Trophoblast cell (in vitro differentiated cells and primary cell): ENCODE data around the gene CNKSR1.

Source experiments
- DNase-seq, 2 donors: peaks; one replicate each; pipeline ENCODE4 v3.0.0-alpha.2; 2016
- H2AFZ ChIP-seq: 2 replicates; pipeline ENCODE4 v1.6.1; 2013; ENCODE audit warnings: low read length, moderate library complexity, mild to moderate bottlenecking; ENCODE audit not compliant: insufficient read depth, poor library complexity
- H2AK5ac ChIP-seq: 2 replicates; pipeline ENCODE4 v1.6.1; 2013; ENCODE audit warnings: mild to moderate bottlenecking, low read length
- H2BK120ac ChIP-seq: 2 replicates; pipeline ENCODE4 v1.6.1; 2013; ENCODE audit warnings: low read length, mild to moderate bottlenecking, moderate library complexity; ENCODE audit not compliant: insufficient read depth, poor library complexity
- H2BK12ac ChIP-seq: 2 replicates; pipeline ENCODE4 v1.6.1; 2013; ENCODE audit warnings: mild to moderate bottlenecking, low read length, moderate library complexity
- H2BK5ac ChIP-seq: 2 replicates; pipeline ENCODE4 v1.6.1; 2013; ENCODE audit warnings: low read length, low read depth, moderate library complexity, mild to moderate bottlenecking; ENCODE audit not compliant: poor library complexity
- H3K14ac ChIP-seq: 2 replicates; pipeline ENCODE4 v1.6.1; 2013; ENCODE audit warnings: mild to moderate bottlenecking, low read length
- H3K18ac ChIP-seq: 2 replicates; pipeline ENCODE4 v1.6.1; 2013; ENCODE audit warnings: mild to moderate bottlenecking, low read length
- H3K23ac ChIP-seq: 2 replicates; pipeline ENCODE4 v1.6.1; 2013; ENCODE audit warnings: low read length
- H3K27ac ChIP-seq: 2 replicates; pipeline ENCODE4 v1.5.1; 2013; ENCODE audit warnings: low read depth, mild to moderate bottlenecking, inconsistent platforms, low read length, moderate library complexity
- H3K27me3 ChIP-seq: 2 replicates; pipeline ENCODE4 v1.6.1; 2013; ENCODE audit warnings: inconsistent platforms, mild to moderate bottlenecking, low read length, moderate library complexity; ENCODE audit not compliant: insufficient read depth
- H3K36me3 ChIP-seq, 2 experiments: 1 replicate in 1 of 2; 2 replicates in 1 of 2; pipeline ENCODE4 v1.6.1; 2013; ENCODE audit warnings: low read length in 2 of 2, mild to moderate bottlenecking in 2 of 2, moderate library complexity in 1 of 2; ENCODE audit not compliant: insufficient read depth in 2 of 2, control insufficient read depth in 1 of 2
- H3K4ac ChIP-seq: 2 replicates; pipeline ENCODE4 v1.6.1; 2013; ENCODE audit warnings: low read depth, mild to moderate bottlenecking, low read length, moderate library complexity
- H3K4me1 ChIP-seq, 2 experiments: 1 replicate in 1 of 2; 2 replicates in 1 of 2; pipeline ENCODE4 v1.6.1; 2013; ENCODE audit warnings: low read length in 2 of 2, mild to moderate bottlenecking in 2 of 2, moderate library complexity in 1 of 2; ENCODE audit not compliant: insufficient read depth in 2 of 2, control insufficient read depth in 1 of 2
- H3K4me2 ChIP-seq: 2 replicates; pipeline ENCODE4 v1.6.1; 2013; ENCODE audit warnings: inconsistent platforms, mild to moderate bottlenecking, low read length, moderate library complexity
- H3K4me3 ChIP-seq: 2 replicates; pipeline ENCODE4 v1.5.1; 2013; ENCODE audit warnings: mild to moderate bottlenecking, low read depth, low read length, inconsistent platforms
- H3K79me1 ChIP-seq: one replicate; pipeline ENCODE4 v1.6.1; 2013; ENCODE audit warnings: low read length
- H3K79me2 ChIP-seq: 2 replicates; pipeline ENCODE4 v1.6.1; 2013; ENCODE audit warnings: low read length, mild to moderate bottlenecking; ENCODE audit not compliant: control insufficient read depth, insufficient read depth, poor library complexity
- H3K9ac ChIP-seq: 2 replicates; pipeline ENCODE4 v1.6.1; 2013; ENCODE audit warnings: mild to moderate bottlenecking, low read length
- H3K9me3 ChIP-seq: 2 replicates; pipeline ENCODE4 v1.6.1; 2013; ENCODE audit warnings: low read depth, mild to moderate bottlenecking, control low read depth, inconsistent platforms, low read length; ENCODE audit not compliant: insufficient read depth
- H4K12ac ChIP-seq: 2 replicates; pipeline ENCODE4 v1.6.1; 2013; ENCODE audit warnings: low read depth, mild to moderate bottlenecking, low read length, moderate library complexity
- H4K8ac ChIP-seq: 2 replicates; pipeline ENCODE4 v1.6.1; 2013; ENCODE audit warnings: low read depth, mild to moderate bottlenecking, low read length, moderate library complexity
- H4K91ac ChIP-seq: one replicate; pipeline ENCODE4 v1.6.1; 2013; ENCODE audit warnings: low read depth, mild to moderate bottlenecking, low read length, moderate library complexity
- WGBS: extraction: QIAGEN DNeasy Blood & Tissue Kit; methylation state at CpG from one replicate; pipeline ENCODE4 v1.1.7; 2013; ENCODE audit warnings: missing lambda C conversion rate; ENCODE audit not compliant: insufficient read length, insufficient coverage; ENCODE audit errors: extremely low coverage; 5-methylcytosine and 5-hydroxymethylcytosine counted together

Gene CNKSR1

GRCh38 chr1:26181586-26182382 is 4.5 kb downstream of the CNKSR1 start:
- H4K12ac ChIP-seq: no peak overlapping the region

DNA sequence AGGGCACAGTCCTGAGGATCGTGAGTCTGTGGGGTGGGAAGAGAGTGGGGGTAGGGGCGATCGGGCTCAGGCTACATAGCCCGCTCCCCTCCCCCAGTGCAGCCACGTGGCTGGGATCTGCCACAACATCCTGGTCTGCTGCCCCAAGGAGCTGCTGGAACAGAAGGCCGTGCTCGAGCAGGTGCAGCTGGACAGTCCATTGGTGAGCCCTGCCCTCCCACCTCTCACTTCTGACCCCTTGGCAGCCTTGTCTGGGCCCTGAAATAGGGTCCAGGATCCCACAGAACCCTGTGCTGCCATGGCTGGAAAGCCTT is 5.0 kb downstream of the CNKSR1 start:
- Histone ChIP-seq H3K36me3 (peaks cover 37 to 43% of the 10 kb centered on the region in 2 experiments), H3K9me3 (peaks cover 1% of the 10 kb centered on the region), H3K4me3 (no peak overlapping the region), H3K79me2 (no peaks in the 10 kb centered on the region), H2AFZ (no peak overlapping the region), H2AK5ac (no peak overlapping the region), H4K12ac (no peak overlapping the region), H2BK12ac (no peak overlapping the region), H3K14ac (no peak overlapping the region), H4K8ac (no peak overlapping the region), H3K4ac (no peak overlapping the region), H2BK120ac (no peak overlapping the region), H3K18ac (no peak overlapping the region), H2BK5ac (no peak overlapping the region), H3K9ac (no peak overlapping the region), H3K4me2 (no peak overlapping the region), H3K27ac (no peak overlapping the region), H3K23ac (no peak overlapping the region), H3K4me1 (peaks cover 6 to 10% of the 10 kb centered on the region in 2 experiments), H3K79me1 (peaks cover 3% of the 10 kb centered on the region), H4K91ac (no peak overlapping the region), H3K27me3 (no peaks in the 10 kb centered on the region)
- WGBS: no CpG with 5 or more reads among the region's 7 CpGs
- DNase-seq: no peak

More at GRCh38 chr1:26181586-26182382, 4.5 kb downstream of the CNKSR1 start:
- H3K27ac ChIP-seq: no peak overlapping the region
- no peak overlapping the region for H3K9ac ChIP-seq
- H2BK120ac ChIP-seq: no peak overlapping the region
- H2AK5ac ChIP-seq: no peak overlapping the region
- H2AFZ ChIP-seq: no peak overlapping the region
- H3K14ac ChIP-seq: no peak overlapping the region
- H3K79me1 ChIP-seq: peaks cover 6% of the 10 kb centered on the region
- no peak overlapping the region for H2BK5ac ChIP-seq
- peaks cover 1% of the 10 kb centered on the region for H3K79me2 ChIP-seq
- H3K4me3 ChIP-seq: no peak overlapping the region
- H3K18ac ChIP-seq: no peak overlapping the region
- H4K8ac ChIP-seq: no peak overlapping the region
- no peak overlapping the region for H3K4me2 ChIP-seq
- H3K27me3 ChIP-seq: no peaks in the 10 kb centered on the region
- WGBS: no CpG with 5 or more reads among the region's 9 CpGs
- peaks cover 35 to 38% of the 10 kb centered on the region in 2 experiments for H3K36me3 ChIP-seq
- H3K9me3 ChIP-seq: peaks cover 1% of the 10 kb centered on the region
- no peak for DNase-seq
- no peak overlapping the region for H2BK12ac ChIP-seq
- no peak overlapping the region for H3K23ac ChIP-seq
- H4K91ac ChIP-seq: no peak overlapping the region
- H3K4ac ChIP-seq: no peak overlapping the region
- H3K4me1 ChIP-seq: peaks cover 9 to 13% of the 10 kb centered on the region in 2 experiments

GRCh38 chr1:26184086-26184485 is 6.8 kb downstream of the CNKSR1 start:
- no peak overlapping the region for H4K91ac ChIP-seq
- H3K27me3 ChIP-seq: no peaks in the 10 kb centered on the region
- H3K4me3 ChIP-seq: no peak overlapping the region
- peaks cover 50 to 56% of the 10 kb centered on the region in 2 experiments for H3K36me3 ChIP-seq
- H3K18ac ChIP-seq: no peak overlapping the region
- H3K9ac ChIP-seq: no peak overlapping the region
- no peak overlapping the region for H4K12ac ChIP-seq
- no peaks in the 10 kb centered on the region for H3K4me1 ChIP-seq
- H3K9me3 ChIP-seq: peaks cover 1% of the 10 kb centered on the region
- H3K79me2 ChIP-seq: no peaks in the 10 kb centered on the region
- H2BK12ac ChIP-seq: no peak overlapping the region
- no peak overlapping the region for H3K27ac ChIP-seq
- no peak overlapping the region for H3K23ac ChIP-seq
- H2AK5ac ChIP-seq: no peak overlapping the region
- no CpG with 5 or more reads among the region's 7 CpGs for WGBS
- H2BK120ac ChIP-seq: no peak overlapping the region
- no peak overlapping the region for H2BK5ac ChIP-seq
- no peak overlapping the region for H3K14ac ChIP-seq
- H3K4me2 ChIP-seq: no peak overlapping the region
- no peak overlapping the region for H4K8ac ChIP-seq
- no peak overlapping the region for H2AFZ ChIP-seq
- H3K4ac ChIP-seq: no peak overlapping the region
- H3K79me1 ChIP-seq: no peaks in the 10 kb centered on the region
- no peak for DNase-seq

GRCh38 chr1:26184883-26185282 is 7.6 kb downstream of the CNKSR1 start:
- no peak overlapping the region for H3K9ac ChIP-seq
- no peaks in the 10 kb centered on the region for H3K4me1 ChIP-seq
- no peak overlapping the region for H3K27ac ChIP-seq
- no peak overlapping the region for H3K23ac ChIP-seq
- no peak overlapping the region for H4K91ac ChIP-seq
- no peak for DNase-seq
- H2BK5ac ChIP-seq: no peak overlapping the region
- H3K4ac ChIP-seq: no peak overlapping the region
- no peak overlapping the region for H4K12ac ChIP-seq
- H3K9me3 ChIP-seq: peaks cover 1% of the 10 kb centered on the region
- H3K79me2 ChIP-seq: no peaks in the 10 kb centered on the region
- H3K18ac ChIP-seq: no peak overlapping the region
- no peak overlapping the region for H2BK120ac ChIP-seq
- H3K36me3 ChIP-seq: peaks cover 54 to 60% of the 10 kb centered on the region in 2 experiments
- no peak overlapping the region for H4K8ac ChIP-seq
- no peaks in the 10 kb centered on the region for H3K27me3 ChIP-seq
- no peak overlapping the region for H3K14ac ChIP-seq
- no CpG with 5 or more reads among the region's 21 CpGs for WGBS
- H3K4me2 ChIP-seq: no peak overlapping the region
- H3K79me1 ChIP-seq: no peaks in the 10 kb centered on the region
- H2AFZ ChIP-seq: no peak overlapping the region
- no peak overlapping the region for H2AK5ac ChIP-seq
- H2BK12ac ChIP-seq: no peak overlapping the region
- no peak overlapping the region for H3K4me3 ChIP-seq
